MCF 10A (cell line): ENCODE results near the gene MYH15. TPM values are rescaled to one million over a fixed set of nuclear protein-coding genes. Genes with fewer than 3 reads are reported as not detected.

Experiments
- BruUV-seq: library from RNA; stranded (reverse); fragments of 400-500 nt; replicated peaks from 2 replicates; lab custom pipeline; 2021; lab: Mats Ljungman, UMichigan
- CTCF ChIA-PET: fragments of 300-600 bp; sonication (Branson Sonifier 250); formaldehyde crosslinking; extraction: SDS; loops from one replicate; lab custom pipeline; 2021; ENCODE audit warnings: antibody characterized with exemption, inconsistent platforms; lab: Yijun Ruan, JAX
- POLR2A ChIA-PET: fragments of 300-600, 350-650 bp; sonication (Branson Sonifier 250); formaldehyde crosslinking; extraction: SDS; loops from one replicate; lab custom pipeline; 2020; ENCODE audit warnings: antibody characterized with exemption, inconsistent platforms; lab: Yijun Ruan, JAX
- DNase-seq: peaks from one replicate; pipeline ENCODE4 v3.0.0-alpha.2; 2018; ENCODE audit not compliant: unreplicated experiment
- H3K27ac Mint-ChIP-seq: one replicate; pipeline ENCODE4 v1.8.0; 2022; ENCODE audit warnings: mild to moderate bottlenecking, low read depth, mixed read lengths; ENCODE audit not compliant: unreplicated experiment
- H3K27me3 Mint-ChIP-seq: one replicate; pipeline ENCODE4 v1.8.0; 2022; ENCODE audit warnings: mixed read lengths; ENCODE audit not compliant: insufficient read depth, unreplicated experiment
- H3K36me3 Mint-ChIP-seq: one replicate; pipeline ENCODE4 v1.8.0; 2022; ENCODE audit warnings: mild to moderate bottlenecking, moderate library complexity, mixed read lengths; ENCODE audit not compliant: insufficient read depth, unreplicated experiment
- H3K4me1 Mint-ChIP-seq: one replicate; pipeline ENCODE4 v1.8.0; 2022; ENCODE audit warnings: mixed read lengths; ENCODE audit not compliant: insufficient read depth, unreplicated experiment
- H3K4me3 Mint-ChIP-seq: one replicate; pipeline ENCODE4 v1.8.0; 2022; ENCODE audit warnings: mild to moderate bottlenecking, moderate library complexity, mixed read lengths; ENCODE audit not compliant: unreplicated experiment
- H3K9me3 Mint-ChIP-seq: one replicate; pipeline ENCODE4 v1.8.0; 2022; ENCODE audit warnings: mixed read lengths; ENCODE audit not compliant: unreplicated experiment
- intact Hi-C: fragments of 100-400 bp; cut with micrococcal nuclease; formaldehyde crosslinking; loops from 2 replicates; pipeline ENCODE4 v1.14.1; 2022
- total RNA-seq: library from RNA; stranded (reverse); gene quantifications from 2 replicates; pipeline ENCODE4 v1.2.3, GENCODE V29; 2022
- TF ChIP-seq, protein P1 (sequence below): fragments of 200-600 bp; IDR thresholded peaks from one replicate; pipeline ENCODE4 v1.8.0; 2022; ENCODE audit warnings: antibody characterized with exemption, mild to moderate bottlenecking; ENCODE audit not compliant: unreplicated experiment

Gene MYH15
- total RNA-seq, 1 experiment from 2014 or later = 0.19 TPM

DNA sequence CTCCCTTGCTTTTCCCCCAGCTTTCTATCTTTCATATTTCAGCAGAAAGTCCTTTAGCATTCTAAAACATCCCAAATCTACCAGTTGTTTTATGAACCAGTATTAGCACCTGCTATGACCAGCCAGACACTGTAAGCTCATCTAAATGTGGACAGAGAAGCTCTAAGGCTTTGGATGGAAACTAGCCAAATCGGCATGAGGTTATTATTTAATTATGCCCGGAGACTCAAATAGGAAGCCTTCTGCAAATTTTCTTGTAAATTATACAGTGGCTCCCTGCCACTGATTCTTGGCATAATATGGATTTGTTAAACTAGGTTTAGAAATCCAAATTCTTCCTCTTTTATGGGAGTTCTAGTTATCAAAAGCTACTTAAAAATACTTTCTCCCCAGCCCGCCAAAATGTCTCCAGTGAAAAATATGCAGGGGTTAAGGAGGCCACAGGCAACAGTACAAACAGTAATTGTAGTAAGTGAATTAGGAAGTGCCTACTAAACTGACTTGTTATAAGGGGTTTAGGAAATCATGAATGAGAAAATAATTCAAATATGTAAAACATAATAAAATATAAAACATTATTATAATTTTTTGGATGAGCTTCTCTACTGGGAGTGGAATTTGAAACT lies 15.4 kb downstream of the MYH15 start:
- CTCF ChIA-PET = interaction anchor here (0.7 to 11.0 kb wide), 6 partner anchors 16 to 641 kb away, joined by 3 to 321 read pairs (median 4); partner anchors contain the start of genes CIP2A and DZIP3
- H3K36me3 Mint-ChIP-seq = no peaks in the 10 kb centered on the region
- no peak overlapping the region for H3K4me3 Mint-ChIP-seq
- no peaks in the 10 kb centered on the region for H3K4me1 Mint-ChIP-seq
- no peaks in the 10 kb centered on the region for H3K27me3 Mint-ChIP-seq
- intact Hi-C loops = no loop called here
- POLR2A ChIA-PET = interaction anchor here (0.6 to 1.6 kb wide), 3 partner anchors 13 to 57 kb away, joined by 3 to 4 read pairs (median 4); no protein-coding TSS in a partner anchor
- H3K9me3 Mint-ChIP-seq = no peaks in the 10 kb centered on the region
- no TSS peak for BruUV-seq
- DNase-seq = no peak
- no peak overlapping the region for H3K27ac Mint-ChIP-seq
- TF ChIP-seq, protein P1, sequence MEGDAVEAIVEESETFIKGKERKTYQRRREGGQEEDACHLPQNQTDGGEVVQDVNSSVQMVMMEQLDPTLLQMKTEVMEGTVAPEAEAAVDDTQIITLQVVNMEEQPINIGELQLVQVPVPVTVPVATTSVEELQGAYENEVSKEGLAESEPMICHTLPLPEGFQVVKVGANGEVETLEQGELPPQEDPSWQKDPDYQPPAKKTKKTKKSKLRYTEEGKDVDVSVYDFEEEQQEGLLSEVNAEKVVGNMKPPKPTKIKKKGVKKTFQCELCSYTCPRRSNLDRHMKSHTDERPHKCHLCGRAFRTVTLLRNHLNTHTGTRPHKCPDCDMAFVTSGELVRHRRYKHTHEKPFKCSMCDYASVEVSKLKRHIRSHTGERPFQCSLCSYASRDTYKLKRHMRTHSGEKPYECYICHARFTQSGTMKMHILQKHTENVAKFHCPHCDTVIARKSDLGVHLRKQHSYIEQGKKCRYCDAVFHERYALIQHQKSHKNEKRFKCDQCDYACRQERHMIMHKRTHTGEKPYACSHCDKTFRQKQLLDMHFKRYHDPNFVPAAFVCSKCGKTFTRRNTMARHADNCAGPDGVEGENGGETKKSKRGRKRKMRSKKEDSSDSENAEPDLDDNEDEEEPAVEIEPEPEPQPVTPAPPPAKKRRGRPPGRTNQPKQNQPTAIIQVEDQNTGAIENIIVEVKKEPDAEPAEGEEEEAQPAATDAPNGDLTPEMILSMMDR = no peak

DNA sequence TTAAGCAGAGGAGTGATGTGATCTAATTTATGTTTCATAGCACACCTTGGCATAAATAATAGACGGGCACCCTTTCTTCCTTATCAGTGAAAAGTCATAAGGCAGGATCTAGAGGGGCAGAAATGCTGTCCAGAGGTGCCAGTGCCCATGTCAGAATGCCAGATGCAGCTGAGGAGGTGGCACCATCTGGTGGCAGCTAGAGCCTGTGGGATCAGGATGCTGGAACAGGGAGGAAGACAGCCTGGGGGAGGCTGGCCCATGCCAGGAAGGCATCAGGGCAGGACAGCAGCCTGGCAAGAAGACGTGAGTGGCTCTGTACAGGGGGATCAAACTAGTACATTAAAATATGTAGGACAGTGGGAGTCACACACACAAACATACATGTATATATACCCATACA lies 16.5 kb downstream of the MYH15 start:
- CTCF ChIA-PET = interaction anchor here (0.7 to 11.0 kb wide), 3 partner anchors 16 to 88 kb away, joined by 3 to 321 read pairs (median 3); no protein-coding TSS in a partner anchor
- Mint-ChIP-seq H3K27ac (no peak overlapping the region), H3K9me3 (no peaks in the 10 kb centered on the region), H3K4me1 (no peaks in the 10 kb centered on the region), H3K4me3 (no peak overlapping the region), H3K36me3 (no peaks in the 10 kb centered on the region), H3K27me3 (no peaks in the 10 kb centered on the region)
- BruUV-seq = no TSS peak
- intact Hi-C loops = no loop called here
- POLR2A ChIA-PET = interaction anchor here (1.1 kb wide), 1 partner anchor 271 kb away, joined by 3 read pairs; no protein-coding TSS in a partner anchor
- peak; percentile 45 for DNase-seq
- TF ChIP-seq, protein P1 = no peak

DNA sequence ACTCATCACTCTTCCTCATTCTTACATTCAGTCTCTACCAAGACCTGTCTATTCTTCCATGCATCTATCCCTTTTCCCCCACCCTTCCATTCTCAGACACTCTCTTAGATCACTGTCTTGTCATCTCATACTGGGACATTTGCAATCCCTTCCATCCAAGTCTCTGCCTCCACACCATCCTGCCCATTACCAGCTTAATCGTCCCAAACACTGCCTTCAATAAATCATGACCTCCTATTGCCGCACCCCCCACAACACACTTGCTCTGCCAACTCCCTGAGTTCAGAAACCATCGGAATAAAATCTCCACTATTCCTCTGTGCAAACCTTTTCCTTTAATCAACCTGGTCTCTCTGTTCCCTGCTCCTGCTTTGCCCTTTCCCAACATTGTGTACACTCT lies 18.9 kb downstream of the MYH15 start:
- Mint-ChIP-seq H3K36me3 (no peaks in the 10 kb centered on the region), H3K4me3 (no peak overlapping the region), H3K9me3 (no peaks in the 10 kb centered on the region), H3K27me3 (no peaks in the 10 kb centered on the region), H3K4me1 (no peaks in the 10 kb centered on the region), H3K27ac (no peak overlapping the region)
- ChIA-PET POLR2A (interaction anchor here (0.9 to 1.4 kb wide), 2 partner anchors 61 to 64 kb away, joined by 4 read pairs; no protein-coding TSS in a partner anchor), CTCF (interaction anchor here (0.6 to 11.0 kb wide), 7 partner anchors 12 to 1860 kb away, joined by 3 to 321 read pairs (median 3); no protein-coding TSS in a partner anchor)
- TF ChIP-seq, protein P1 = no peak
- intact Hi-C loops = no loop called here
- BruUV-seq = no TSS peak
- DNase-seq = no peak

DNA sequence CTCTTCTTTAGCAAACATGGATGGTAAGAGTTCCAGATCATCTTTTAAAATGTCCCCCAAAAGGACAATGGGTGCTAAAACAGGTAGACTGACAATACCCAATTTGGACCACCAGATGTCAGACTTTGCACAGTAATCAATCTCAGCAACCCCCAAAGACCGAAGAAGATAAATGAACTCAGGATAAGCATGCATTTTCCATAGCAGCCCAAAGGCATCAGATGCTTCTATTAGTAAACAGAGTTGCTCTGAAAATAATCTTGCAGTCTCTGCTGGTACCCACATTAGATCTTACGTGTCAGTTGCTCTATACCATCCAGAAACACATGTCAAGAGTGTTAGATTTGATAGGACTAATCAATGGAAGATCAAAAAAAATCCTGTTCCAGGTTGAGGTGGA lies 20.6 kb downstream of the MYH15 start:
- ChIA-PET CTCF (interaction anchor here (0.6 to 11.0 kb wide), 29 partner anchors 8 to 659 kb away, joined by 3 to 321 read pairs (median 5); no protein-coding TSS in a partner anchor), POLR2A (interaction anchor here (0.9 kb wide), 2 partner anchors 62 to 70 kb away, joined by 3 read pairs; no protein-coding TSS in a partner anchor)
- DNase-seq = peak; percentile 59
- no peak overlapping the region for H3K4me3 Mint-ChIP-seq
- H3K36me3 Mint-ChIP-seq = no peaks in the 10 kb centered on the region
- no peaks in the 10 kb centered on the region for H3K4me1 Mint-ChIP-seq
- TF ChIP-seq, protein P1 = peak; percentile 75
- no peaks in the 10 kb centered on the region for H3K27me3 Mint-ChIP-seq
- no TSS peak for BruUV-seq
- no peaks in the 10 kb centered on the region for H3K9me3 Mint-ChIP-seq
- no peak overlapping the region for H3K27ac Mint-ChIP-seq
- intact Hi-C loops = loop anchor here (1.0 to 5.0 kb wide), 3 partner anchors 63 to 593 kb away; no protein-coding TSS in a partner anchor
